Fibroblast of the aortic adventitia (primary cell): ENCODE results near the gene ACOT7. TPM values are rescaled to one million over a fixed set of nuclear protein-coding genes. Genes with fewer than 3 reads are reported as not detected.

ENCODE experiments used
- DNase-seq: peaks from one replicate; pipeline ENCODE4 v3.0.0-alpha.2; 2010; ENCODE audit warnings: low read depth
- H3K4me3 ChIP-seq: 2 replicates; pipeline ENCODE4 v1.5.1; 2011; ENCODE audit warnings: low read depth, mild to moderate bottlenecking, control low read depth, low read length, moderate library complexity
- CTCF ChIP-seq: IDR thresholded peaks from 2 replicates; pipeline ENCODE4 v1.5.1; 2011; ENCODE audit warnings: mild to moderate bottlenecking, low read length, control low read depth, inconsistent platforms; ENCODE audit not compliant: insufficient read depth
- total RNA-seq: library from RNA; depleted of rRNA; stranded (reverse); fragments of >200 nt; gene quantifications from 2 replicates; pipeline ENCODE4 v1.2.3, GENCODE V29; 2012; ENCODE audit warnings: low replicate concordance

The ACOT7 gene
- total RNA-seq, 1 donor: 16.0 TPM

- DNase-seq: no peak
- no peak for TF ChIP-seq CTCF
- H3K4me3 ChIP-seq: no peak overlapping the region
Measured at GRCh38 chr1:6426277-6426971, 32.9 kb upstream of the ACOT7 start.

- no peak for TF ChIP-seq CTCF
- no peak overlapping the region for H3K4me3 ChIP-seq
- DNase-seq: no peak
Measured at GRCh38 chr1:6425658-6426057, 32.1 kb upstream of the ACOT7 start.

DNA sequence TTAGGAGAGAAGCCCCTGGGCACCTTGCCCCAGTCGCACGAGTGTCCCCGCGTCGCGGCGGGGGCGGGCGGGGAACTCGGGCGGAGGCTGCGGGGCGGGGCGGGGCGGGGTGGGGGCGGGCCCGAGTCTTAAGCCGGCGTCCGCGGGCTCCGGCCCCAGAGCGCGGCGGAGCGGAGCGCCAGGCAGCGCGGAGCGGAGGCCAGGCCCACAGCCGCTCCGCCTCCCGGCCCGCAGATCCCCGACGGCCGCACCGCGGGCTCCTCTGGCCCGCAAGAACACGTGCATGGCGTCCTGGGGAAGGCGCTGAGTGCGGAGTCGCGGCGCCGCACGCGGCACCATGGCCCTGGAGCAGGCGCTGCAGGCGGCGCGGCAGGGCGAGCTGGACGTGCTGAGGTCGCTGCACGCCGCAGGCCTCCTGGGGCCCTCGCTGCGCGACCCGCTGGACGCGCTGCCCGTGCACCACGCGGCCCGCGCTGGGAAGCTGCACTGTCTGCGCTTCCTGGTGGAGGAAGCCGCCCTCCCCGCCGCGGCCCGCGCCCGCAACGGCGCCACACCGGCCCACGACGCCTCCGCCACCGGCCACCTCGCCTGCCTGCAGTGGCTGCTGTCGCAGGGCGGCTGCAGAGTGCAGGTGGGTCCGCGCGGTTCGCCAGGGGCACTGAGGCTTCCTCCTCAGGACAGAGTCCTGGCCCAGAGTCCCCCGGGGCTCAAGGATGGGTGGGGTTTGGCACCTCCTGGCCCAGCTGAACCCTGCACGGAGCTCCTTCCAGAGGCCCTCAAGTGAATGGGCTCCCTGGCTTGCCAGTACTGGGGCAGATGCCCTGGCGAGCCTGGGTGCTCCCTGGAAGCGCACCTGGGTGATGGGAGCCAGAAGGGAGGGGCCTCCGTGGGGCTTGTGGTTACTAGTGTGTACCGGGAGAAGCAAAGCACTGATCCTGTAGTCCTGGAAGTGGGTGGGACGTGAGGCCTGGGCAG is 31.3 kb upstream of the ACOT7 start, which contains the start of gene ESPN:
TSS of gene ESPN (plus strand) at position 158 of the 975 bp plus-strand sequence. CDS start at position 338, 180 bp downstream.
- TF ChIP-seq CTCF: no peak
- no peak within 1 kb of the TSS for H3K4me3 ChIP-seq
- no peak for DNase-seq

DNA sequence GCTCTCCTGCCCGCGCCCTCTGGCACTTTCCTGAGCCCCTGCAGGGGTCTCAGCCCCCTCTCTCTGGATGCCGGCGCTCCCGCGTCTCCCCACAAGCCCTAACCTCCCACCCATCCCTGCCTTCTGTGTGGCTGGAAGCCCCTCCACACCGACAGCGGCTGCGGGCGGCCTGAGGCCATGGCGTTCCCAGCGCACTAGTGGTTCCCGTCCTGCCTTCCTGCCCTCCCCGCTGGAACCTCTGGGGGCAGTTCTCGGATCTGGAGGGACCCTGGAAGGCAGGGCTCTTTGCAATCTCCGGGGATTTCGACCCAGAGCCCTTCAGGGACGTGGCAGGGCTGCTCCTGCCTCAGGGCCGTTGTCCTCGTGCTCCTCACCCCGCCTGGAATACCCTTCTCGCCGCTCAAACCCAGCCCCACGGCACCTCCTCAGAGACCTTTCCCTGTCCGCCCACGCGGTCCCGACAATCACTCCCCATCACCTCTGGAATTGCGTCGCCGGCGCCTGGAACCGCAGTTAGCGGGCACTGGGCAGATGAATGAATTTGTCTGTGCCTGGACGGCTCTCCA is 30.5 kb upstream of the ACOT7 start:
- DNase-seq: no peak
- no peak overlapping the region for H3K4me3 ChIP-seq
- peak; percentile 17 for TF ChIP-seq CTCF

DNA sequence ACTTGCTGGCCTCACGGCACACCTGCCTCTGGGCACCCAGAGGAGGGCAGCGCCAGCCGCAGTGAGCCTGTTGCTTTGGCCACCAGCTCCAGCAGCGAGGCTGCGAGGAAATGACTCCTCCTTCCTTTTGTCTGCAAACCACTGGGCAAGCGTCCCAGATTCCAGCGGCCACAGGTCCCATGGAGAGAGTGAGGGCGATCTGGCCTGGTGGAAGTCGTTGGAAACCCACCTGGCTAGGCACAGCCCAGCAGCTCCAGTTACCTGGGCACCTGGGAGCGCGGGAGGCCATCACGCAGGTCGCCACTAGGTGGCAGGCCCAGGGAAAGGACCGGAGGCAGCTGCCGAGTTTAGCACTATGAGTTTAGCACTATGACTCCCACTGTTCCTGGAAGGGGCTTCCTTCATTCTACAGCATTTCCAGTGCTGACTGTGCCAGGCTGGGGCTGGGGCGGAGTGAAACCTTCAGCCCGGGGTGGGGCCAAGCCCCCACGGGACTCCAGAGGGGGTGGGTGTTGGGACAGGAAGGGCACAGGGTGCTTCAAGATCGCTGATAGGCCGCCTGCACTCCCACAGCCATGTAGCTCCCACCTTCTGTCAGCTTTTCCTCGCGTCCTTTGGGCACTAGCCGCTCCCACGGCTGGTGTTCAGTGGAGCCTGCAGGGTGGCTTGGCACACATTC is 29.9 kb upstream of the ACOT7 start:
- no peak overlapping the region for H3K4me3 ChIP-seq
- DNase-seq: peak; percentile 60
- TF ChIP-seq CTCF: peak; percentile 65

DNA sequence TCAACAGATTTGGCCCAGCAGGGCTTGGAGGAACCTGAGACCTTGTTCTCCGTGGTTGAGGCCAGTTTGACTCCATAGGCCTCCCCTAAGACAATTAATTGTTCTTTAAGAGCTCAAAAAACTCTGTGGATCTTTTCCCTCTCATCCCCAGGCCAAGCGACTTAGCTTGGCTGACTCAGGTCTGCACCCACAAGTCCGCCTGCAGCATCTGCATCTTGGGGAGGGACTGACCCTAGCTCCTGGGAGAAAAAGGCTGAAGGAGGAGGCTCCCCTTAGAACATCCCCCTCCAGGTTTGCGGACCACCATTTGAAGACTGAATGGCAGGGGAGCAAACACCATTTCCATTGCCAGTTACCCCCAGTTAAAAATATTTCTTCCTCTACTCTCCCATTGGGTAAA is 27.7 kb upstream of the ACOT7 start:
- DNase-seq: no peak
- no peak overlapping the region for H3K4me3 ChIP-seq
- no peak for TF ChIP-seq CTCF
